Dermis blood vessel endothelial cell (primary cell): ENCODE data around the gene ENTPD3. TPM values are rescaled to one million over a fixed set of nuclear protein-coding genes. Genes with fewer than 3 reads are reported as not detected.
A peak's percentile ranks its signal among the peaks of the same experiment; 100 is the strongest.
"Not testable (repeated sequence)": the region's sequence is repeated elsewhere in the genome, so short reads cannot be mapped to it uniquely, and the experiment has no call there.

Source experiments
- DNase-seq: peaks from one replicate; pipeline ENCODE4 v3.0.0; 2010
- total RNA-seq: library from RNA; depleted of rRNA; stranded (reverse); fragments of >200 nt; gene quantifications from 2 replicates; pipeline ENCODE4 v1.2.3, GENCODE V29; 2014

Gene ENTPD3
- total RNA-seq, 1 donor from 2014 or later = under 0.01 TPM

- DNase-seq = no peak
Observed at GRCh38 chr3:40461161-40461560, 74.2 kb downstream of the ENTPD3 start.

GRCh38 chr3:40462838-40463237, 75.9 kb downstream of the ENTPD3 start:
- DNase-seq = not testable (repeated sequence)

- no peak for DNase-seq
Observed at GRCh38 chr3:40463579-40463978, 76.6 kb downstream of the ENTPD3 start.

DNA sequence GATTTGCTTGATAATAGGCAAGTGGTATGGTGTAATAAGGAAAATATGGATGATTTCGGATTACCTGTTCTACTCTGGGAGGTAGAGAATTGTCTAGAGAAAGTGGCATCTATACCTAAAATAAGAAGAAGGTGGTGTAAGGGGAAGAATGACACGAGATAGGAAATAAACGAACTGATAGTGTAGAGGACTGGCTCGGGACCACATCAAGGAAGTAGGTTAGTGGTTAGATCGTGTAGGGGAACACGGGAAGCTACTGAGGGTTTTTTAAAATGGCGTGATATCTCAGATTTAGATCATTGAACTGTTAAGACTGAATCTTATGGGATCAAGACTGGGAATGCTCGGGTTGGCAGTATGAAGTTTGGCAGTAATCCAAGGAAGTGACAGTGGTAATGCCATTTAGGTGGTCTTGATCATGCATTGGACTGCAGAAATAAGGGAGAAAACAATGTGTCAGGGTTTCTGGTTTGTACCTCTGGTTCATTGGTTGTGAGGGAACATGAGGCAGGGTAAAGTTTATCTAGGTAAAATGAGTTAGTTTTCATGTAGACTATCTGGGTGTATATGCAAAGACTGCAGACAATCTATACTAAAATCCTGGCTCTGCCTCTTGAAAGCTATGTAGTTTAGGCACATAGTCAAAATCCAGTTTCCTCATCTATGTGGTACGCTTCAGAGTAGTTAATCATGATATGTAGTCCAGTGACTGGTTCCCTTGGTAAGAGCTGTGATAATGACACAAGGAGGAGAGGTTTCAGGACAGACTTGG, 77.5 kb downstream of the ENTPD3 start:
- DNase-seq = no peak

DNA sequence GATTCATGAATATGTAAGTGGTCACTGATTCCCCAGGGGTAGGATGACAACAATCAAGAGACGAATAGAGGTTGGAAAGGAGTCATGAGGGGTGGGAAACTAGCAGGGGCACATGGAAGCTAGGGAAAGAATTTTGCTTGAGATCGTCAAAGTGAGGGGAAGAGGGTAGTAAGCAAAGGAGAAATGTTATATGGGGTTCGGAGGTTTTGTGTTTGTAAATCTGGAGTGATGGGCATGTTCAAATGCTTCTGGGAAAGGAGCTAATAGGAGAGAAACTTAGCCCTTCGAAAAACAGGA, 78.1 kb downstream of the ENTPD3 start:
- DNase-seq = no peak

- DNase-seq = no peak
Observed at GRCh38 chr3:40465456-40465855, 78.5 kb downstream of the ENTPD3 start.

- DNase-seq = no peak
Observed at GRCh38 chr3:40468018-40468417, 81.0 kb downstream of the ENTPD3 start.

GRCh38 chr3:40470701-40471100, 83.7 kb downstream of the ENTPD3 start:
- DNase-seq = no peak

- DNase-seq = peak; percentile 83
Observed at GRCh38 chr3:40476478-40477470, 89.8 kb downstream of the ENTPD3 start, which contains the start of gene ZNF619. Gene ZNF619, plus strand, starts transcription at chr3:40477122. Its CDS starts 858 bp downstream, at chr3:40477980.

GRCh38 chr3:40477666-40478065, 90.7 kb downstream of the ENTPD3 start:
- DNase-seq = peak; percentile 8

Other genes starting within 250 kb of the ENTPD3 start
- 19.3 and 19.7 TPM in 2 replicates for gene EIF1B, start 77.5 kb upstream of the ENTPD3 start, total RNA-seq
- gene RPL14, start 70.2 kb downstream of the ENTPD3 start, total RNA-seq = 370 and 518 TPM in 2 replicates
- 6.8 and 9.5 TPM in 2 replicates for gene ZNF619, start 89.9 kb downstream of the ENTPD3 start, total RNA-seq
- gene ZNF620, start 118.9 kb downstream of the ENTPD3 start, total RNA-seq = 7.4 and 9.7 TPM in 2 replicates
- gene ZNF621, start 137.8 kb downstream of the ENTPD3 start, total RNA-seq = 11.9 and 13.7 TPM in 2 replicates